ENCODE results near the gene SRSF2. TPM values are rescaled to one million over a fixed set of nuclear protein-coding genes. Genes with fewer than 3 reads are reported as not detected.

Gene SRSF2
- total RNA-seq, 6 experiments from 2014 or later, result 179 to 220 (median 215) TPM

DNA sequence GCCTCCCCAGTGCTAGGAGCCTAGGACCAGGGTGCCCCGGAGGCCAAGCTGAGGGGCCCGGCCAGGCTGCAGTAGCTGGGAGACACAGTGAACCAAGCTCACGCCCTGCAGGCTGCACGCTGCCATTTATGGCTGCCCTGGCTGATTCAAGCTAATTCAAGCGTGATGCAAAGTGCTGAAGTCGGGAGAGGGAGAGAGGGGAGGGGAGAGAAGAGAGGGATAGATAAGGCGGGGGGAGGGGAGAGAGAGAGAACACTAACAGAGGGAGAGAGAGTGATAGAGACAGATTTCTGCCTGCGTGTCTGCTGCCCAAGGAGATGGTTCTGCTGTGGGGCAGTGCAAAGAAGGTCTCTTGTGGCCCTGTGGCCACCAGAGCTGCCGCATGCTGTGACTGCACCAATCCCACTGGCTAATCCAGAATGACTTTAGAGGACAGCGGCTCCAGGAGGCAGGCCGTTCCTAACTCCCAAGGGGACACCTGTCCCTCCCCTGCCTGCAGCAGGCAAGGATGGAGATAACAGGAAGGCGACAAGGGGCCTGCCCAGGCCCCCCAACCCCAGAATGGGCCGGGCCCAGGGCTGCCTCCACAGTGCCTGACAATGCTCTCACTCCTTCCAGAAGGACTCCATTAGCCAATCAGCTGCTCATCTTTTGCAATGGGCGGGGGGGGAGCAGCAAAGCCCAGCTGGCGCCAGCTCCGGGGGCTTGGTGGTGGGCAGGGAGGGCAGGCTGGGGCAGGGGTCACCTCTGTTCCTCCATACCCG, 39.2 kb downstream of the SRSF2 start:
- peak overlapping the region; percentile 34; the same call in 1 of the 2 replicates for H3K4me3 Mint-ChIP-seq
- peaks cover 4% of the 10 kb centered on the region for H3K27me3 Mint-ChIP-seq (ENCODE audit: insufficient read depth)
- peaks cover 6% of the 10 kb centered on the region; the same call in 1 of the 2 replicates for H3K36me3 Mint-ChIP-seq (ENCODE audit: low read depth)
- H3K27ac Mint-ChIP-seq, result no peak overlapping the region
- H3K4me1 Mint-ChIP-seq (ENCODE audit: low read depth), result peaks cover 60% of the 10 kb centered on the region
- DNase-seq, result no peak
- no peaks in the 10 kb centered on the region for H3K9me3 Mint-ChIP-seq
- TF ChIP-seq, protein P1, sequence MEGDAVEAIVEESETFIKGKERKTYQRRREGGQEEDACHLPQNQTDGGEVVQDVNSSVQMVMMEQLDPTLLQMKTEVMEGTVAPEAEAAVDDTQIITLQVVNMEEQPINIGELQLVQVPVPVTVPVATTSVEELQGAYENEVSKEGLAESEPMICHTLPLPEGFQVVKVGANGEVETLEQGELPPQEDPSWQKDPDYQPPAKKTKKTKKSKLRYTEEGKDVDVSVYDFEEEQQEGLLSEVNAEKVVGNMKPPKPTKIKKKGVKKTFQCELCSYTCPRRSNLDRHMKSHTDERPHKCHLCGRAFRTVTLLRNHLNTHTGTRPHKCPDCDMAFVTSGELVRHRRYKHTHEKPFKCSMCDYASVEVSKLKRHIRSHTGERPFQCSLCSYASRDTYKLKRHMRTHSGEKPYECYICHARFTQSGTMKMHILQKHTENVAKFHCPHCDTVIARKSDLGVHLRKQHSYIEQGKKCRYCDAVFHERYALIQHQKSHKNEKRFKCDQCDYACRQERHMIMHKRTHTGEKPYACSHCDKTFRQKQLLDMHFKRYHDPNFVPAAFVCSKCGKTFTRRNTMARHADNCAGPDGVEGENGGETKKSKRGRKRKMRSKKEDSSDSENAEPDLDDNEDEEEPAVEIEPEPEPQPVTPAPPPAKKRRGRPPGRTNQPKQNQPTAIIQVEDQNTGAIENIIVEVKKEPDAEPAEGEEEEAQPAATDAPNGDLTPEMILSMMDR (IDR thresholded peaks at IDR 0.05), result no peak

DNA sequence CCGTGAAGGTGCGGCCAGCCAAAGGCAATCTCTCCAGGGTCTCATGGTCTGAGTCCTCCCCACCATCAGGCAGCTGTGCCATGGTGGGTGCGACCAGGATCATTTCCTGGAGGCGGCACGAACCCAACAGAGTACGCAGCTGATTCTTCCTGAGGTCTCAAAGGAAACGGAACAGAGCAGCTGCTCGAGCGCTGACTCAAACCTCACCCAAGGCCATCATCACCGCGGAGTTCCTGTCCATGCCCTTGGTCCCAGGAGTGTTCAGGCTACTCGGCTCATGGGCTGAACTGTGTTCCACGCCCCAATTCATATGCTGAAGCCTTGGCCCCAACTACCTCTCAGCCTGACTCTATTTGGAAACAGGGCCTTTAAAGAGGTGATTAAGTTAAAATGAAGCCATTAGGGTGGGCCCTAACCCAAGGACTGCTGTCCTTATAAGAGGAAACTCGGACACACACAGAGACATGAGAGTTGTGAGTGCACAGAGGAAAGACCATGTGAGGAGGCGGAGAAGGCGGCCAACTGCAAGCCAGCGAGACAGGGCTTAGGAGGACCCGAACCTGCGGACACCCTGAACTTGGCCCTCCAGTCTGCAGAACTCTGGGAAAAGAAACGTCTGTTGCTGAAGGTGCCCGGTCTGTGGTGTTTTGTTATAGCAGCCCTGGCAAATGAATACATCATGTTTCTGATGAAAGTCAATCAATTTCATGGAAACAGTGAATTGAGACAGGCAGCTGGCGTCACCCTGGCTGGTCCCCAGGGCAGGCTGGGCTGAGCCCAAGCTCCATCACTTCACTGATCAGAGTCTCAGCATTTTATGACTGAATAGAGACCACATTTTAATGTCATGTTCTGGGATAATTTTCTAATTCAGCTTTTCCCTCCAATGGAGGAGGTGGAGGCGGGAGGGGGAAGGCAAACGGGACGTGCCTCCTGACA, 40.1 kb downstream of the SRSF2 start:
- Mint-ChIP-seq H3K27me3 (ENCODE audit: insufficient read depth) (peaks cover 4% of the 10 kb centered on the region), H3K4me1 (ENCODE audit: low read depth) (peaks cover 58% of the 10 kb centered on the region), H3K36me3 (ENCODE audit: low read depth) (peaks cover 6% of the 10 kb centered on the region; the same call in 1 of the 2 replicates), H3K4me3 (peak overlapping the region; percentile 34; the same call in 1 of the 2 replicates), H3K9me3 (no peaks in the 10 kb centered on the region), H3K27ac (no peak overlapping the region)
- DNase-seq, result no peak
- TF ChIP-seq, protein P1 (IDR thresholded peaks at IDR 0.05), result no peak

DNA sequence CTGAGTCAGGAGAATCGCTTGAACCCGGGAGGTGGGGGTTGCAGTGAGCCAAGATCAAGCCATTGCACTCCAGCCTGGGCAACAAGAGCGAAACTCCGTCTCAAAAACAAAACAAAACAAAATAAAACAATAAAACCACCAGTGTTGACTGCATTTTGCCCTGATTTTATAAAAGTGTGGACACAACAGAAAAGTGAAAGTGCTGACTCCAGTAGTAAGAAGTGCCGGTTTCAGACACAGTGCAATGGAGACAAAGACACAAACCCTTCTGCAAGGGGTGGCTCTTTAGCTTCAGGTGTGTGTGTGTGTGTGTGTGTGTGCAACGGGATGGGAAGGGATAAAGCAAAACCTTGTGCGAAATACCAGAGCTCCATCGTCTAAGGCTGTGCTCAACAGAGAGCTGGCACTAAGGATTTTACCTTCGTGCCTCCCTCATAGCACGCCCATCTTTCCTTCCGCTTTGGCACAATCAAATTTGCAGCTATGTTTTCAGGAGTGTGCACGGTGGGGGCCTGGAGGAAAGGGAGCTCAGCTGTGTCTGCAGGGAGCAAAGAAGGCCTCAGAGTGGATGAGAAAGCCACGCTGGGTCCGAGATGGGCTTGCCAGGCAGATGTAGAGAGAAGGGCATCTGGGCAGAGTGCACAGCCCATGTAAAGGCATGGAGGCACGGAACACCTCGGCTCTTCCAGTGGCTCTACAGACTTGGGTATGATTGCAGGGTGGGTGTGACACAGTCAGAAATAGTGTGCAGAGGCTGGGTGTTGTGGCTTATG, 41.9 kb downstream of the SRSF2 start:
- H3K36me3 Mint-ChIP-seq (ENCODE audit: low read depth), result peaks cover 6% of the 10 kb centered on the region; the same call in 1 of the 2 replicates
- no peaks in the 10 kb centered on the region for H3K9me3 Mint-ChIP-seq
- no peak overlapping the region; the same call in 1 of the 2 replicates for H3K27ac Mint-ChIP-seq
- no peaks in the 10 kb centered on the region; the same call in 1 of the 2 replicates for H3K27me3 Mint-ChIP-seq (ENCODE audit: insufficient read depth)
- DNase-seq, result no peak
- H3K4me1 Mint-ChIP-seq (ENCODE audit: low read depth), result peaks cover 40% of the 10 kb centered on the region
- TF ChIP-seq, protein P1 (IDR thresholded peaks at IDR 0.05), result no peak
- H3K4me3 Mint-ChIP-seq, result no peak overlapping the region

DNA sequence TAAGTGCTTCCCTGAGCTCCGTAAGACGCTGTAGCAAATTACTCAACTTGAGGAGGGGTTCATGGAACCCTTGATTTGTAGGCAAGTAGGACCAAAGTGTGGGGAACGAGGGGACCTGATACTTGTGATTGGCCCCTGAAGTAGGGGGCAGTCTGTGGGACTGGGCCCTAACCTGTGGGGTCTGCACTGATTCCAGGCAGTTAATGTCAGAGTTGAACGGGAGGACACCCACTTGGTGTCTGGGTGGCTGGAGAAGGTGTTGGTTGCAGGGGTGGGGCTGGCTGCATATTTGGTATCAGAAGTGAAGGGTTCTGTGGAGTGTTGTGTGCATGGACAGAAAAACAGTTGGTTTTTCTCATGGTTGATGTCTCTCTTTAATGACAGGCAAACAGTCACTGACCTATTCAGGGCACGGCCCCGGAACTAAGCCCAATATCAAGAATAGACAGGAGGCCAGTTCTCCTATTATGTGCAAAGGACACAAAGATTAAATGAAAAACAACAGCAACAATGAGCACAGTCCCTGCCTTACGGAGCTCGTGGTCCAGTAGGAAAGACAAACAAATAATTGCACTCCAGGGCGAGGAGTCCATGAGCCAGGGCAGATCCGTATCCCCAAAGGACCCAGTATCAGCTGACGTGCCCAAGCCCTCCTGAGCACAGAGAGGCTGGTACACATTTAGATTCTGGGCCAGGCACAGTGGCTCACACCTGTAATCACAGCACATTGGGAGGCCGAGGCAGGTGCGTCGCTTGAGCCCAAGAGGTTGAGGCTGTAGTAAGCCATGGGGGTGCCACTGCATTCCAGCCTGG, 45.5 kb downstream of the SRSF2 start:
- Mint-ChIP-seq H3K27me3 (ENCODE audit: insufficient read depth) (no peaks in the 10 kb centered on the region; the same call in none of the 2 replicates), H3K27ac (no peak overlapping the region), H3K4me3 (no peak overlapping the region), H3K36me3 (ENCODE audit: low read depth) (peaks cover 10% of the 10 kb centered on the region), H3K4me1 (ENCODE audit: low read depth) (peaks cover 29% of the 10 kb centered on the region), H3K9me3 (no peaks in the 10 kb centered on the region)
- TF ChIP-seq, protein P1 (IDR thresholded peaks at IDR 0.05), result no peak
- no peak for DNase-seq

Measured in HFFc6 (cell line).